Epidermal melanocyte (primary cell): ENCODE data around the gene MEX3A.
"Not testable (repeated sequence)": the region's sequence is repeated elsewhere in the genome, so short reads cannot be mapped to it uniquely, and the experiment has no call there.

ENCODE experiments used
- DNase-seq: peaks from one replicate; pipeline ENCODE4 v3.0.0; 2011; ENCODE audit warnings: low spot score; ENCODE audit not compliant: insufficient read length

MEX3A gene

DNA sequence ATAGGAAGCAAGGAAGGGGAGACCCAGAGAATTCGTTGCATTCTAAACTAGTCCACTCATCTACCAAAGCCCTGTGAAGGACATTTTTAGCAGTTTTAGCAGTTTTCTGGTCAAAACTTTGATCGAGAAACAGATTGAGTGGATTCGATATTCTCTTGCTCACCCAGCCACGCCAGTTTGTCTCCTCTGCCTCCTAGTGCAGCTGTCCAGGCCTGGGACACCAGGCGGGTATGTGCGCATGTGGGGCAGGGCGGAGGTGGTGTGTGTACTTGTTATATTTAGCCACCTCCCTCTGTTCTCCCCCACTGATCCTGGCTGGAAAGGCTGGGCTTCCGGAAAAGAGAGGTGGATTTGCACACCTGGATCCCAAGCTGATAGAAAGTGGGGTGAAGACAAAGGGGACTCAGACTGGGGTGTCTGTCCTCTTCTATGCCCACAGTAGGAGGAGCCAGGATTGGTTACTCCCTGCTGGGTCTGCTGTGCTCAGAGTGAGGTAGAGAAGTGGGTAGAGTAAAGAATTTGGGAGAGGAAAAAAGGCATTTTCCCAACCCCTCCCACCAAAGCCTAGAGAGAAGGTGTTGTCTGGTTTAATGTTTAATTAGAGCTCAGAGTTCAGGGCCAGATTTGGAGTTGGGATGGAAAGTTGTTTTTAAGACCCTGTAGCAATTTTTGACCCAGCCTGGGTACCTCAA, 36.1 kb upstream of the MEX3A start:
- no peak for DNase-seq

- no peak for DNase-seq
Observed at GRCh38 chr1:156117414-156118176, 35.3 kb upstream of the MEX3A start.

- DNase-seq: not testable (repeated sequence)
Observed at GRCh38 chr1:156116731-156117130, 34.5 kb upstream of the MEX3A start.

GRCh38 chr1:156115514-156116374, 33.5 kb upstream of the MEX3A start:
- DNase-seq: no peak

DNA sequence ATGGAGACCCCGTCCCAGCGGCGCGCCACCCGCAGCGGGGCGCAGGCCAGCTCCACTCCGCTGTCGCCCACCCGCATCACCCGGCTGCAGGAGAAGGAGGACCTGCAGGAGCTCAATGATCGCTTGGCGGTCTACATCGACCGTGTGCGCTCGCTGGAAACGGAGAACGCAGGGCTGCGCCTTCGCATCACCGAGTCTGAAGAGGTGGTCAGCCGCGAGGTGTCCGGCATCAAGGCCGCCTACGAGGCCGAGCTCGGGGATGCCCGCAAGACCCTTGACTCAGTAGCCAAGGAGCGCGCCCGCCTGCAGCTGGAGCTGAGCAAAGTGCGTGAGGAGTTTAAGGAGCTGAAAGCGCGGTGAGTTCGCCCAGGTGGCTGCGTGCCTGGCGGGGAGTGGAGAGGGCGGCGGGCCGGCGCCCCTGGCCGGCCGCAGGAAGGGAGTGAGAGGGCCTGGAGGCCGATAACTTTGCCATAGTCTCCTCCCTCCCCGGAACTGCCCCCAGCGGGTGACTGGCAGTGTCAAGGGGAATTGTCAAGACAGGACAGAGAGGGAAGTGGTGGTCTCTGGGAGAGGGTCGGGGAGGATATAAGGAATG, 32.8 kb upstream of the MEX3A start:
- DNase-seq: no peak

DNA sequence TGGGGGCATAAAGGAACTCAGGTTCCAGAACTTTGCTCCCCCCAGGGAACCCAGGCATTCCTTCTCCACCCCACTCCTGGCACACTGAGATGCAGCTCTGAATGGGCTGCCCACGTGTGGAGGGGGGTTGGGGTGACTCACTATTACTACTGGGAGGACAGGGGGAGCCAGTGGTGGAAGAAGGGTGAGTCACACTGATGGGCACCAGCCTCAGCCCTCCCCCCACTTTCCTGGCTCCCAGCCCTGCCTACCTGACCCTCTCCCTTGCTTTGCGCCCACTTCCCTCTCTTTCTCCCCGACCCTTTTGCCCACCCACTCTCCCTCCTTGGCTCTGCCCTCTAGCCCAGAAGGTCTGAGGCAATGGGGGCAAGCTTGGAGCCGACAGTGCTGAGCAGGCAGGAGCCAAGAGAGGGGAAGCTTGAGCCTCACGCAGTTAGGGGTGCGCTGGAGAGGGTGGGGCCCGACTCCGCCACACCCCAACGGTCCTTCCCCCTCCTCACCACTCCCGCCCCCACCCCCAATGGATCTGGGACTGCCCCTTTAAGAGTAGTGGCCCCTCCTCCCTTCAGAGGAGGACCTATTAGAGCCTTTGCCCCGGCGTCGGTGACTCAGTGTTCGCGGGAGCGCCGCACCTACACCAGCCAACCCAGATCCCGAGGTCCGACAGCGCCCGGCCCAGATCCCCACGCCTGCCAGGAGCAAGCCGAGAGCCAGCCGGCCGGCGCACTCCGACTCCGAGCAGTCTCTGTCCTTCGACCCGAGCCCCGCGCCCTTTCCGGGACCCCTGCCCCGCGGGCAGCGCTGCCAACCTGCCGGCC, 32.0 kb upstream of the MEX3A start, which contains the start of gene LMNA:
LMNA (plus strand) TSS at position 611 of the 818 bp plus-strand sequence. CDS start 208 bp downstream, outside the sequence.
- peak; percentile 76 for DNase-seq

DNA sequence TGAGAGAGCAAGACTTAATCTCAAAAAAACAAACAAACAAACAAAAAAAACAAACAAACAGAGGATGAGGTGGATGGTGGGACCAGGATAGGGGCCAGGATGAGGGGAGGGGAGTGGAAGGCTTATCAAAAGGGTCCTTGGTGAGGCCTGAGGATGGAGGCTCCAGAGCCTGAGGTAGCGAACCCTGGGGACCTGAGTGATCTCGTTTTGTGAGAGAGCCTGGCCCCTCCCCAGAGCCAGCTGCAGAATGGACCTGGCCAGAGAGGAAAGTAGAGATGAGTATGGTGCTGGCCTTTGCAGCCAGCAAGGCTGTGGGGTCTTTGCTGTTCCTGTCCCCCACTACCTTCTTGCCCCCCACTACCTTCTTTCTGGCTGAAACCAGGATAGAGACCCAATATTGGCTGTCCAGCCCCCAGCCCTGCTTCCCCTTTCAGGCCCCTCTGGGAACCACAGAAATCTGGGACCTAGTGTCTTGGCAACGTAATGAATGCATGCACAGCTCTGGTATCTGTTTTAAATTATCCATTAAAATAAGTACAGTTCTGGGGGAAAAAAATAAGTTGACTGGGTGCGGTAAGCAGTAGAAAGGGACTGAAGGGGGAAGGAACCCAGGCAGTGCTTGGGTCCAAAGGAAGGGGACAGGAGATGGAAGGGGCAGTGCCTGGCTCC, 31.2 kb upstream of the MEX3A start:
- no peak for DNase-seq

- no peak for DNase-seq
Observed at GRCh38 chr1:156112276-156113137, 30.2 kb upstream of the MEX3A start.

DNA sequence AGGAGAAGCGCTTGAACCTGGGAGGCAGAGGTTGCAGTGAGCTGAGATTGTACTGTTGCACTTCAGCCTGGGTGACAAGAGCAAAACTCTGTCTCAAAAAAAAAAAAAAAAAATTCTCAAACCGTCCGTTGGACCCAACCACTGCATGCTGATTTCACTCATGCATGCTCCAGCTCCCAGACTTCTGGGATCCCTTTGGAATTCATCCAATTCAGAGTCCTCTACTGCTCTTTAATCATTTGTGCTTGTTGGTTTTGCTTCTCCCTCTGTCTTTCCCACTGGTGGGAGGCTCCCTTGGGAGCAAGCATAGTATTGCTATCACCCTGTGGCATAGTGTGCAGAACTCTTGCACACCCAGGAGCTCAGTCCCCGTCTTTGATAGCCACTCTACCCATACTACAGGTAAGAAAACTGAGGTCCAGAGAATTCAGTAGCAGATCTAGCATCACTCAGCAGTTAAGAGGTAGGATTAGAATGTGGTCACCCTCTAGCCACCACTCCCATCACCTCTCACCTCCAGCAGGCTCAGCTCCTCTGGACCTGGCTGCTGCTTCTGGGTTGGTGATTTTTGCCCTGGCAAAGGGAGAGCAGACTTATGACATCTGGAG, 29.2 kb upstream of the MEX3A start:
- no peak for DNase-seq

DNA sequence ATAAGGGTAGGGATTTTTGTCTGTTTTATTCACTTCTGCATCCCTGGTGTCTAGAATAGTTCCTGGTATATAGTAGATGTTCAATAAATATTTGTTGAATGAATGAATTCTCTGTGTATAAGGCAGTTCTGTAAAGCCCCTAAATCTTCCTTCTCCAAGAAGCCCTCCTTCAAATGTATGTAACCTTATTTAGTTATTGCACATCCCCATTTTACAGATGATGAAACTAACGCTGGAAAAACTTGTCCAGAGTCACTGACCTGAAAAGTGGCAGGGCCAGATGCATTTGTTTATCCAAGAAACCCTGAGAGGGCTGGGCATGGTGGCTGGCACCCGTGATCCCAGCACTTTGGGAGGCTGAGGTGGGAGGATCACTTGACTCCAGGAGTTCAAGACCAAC, 28.0 kb upstream of the MEX3A start:
- no peak for DNase-seq

GRCh38 chr1:156108664-156109241, 26.5 kb upstream of the MEX3A start:
- DNase-seq: no peak

DNA sequence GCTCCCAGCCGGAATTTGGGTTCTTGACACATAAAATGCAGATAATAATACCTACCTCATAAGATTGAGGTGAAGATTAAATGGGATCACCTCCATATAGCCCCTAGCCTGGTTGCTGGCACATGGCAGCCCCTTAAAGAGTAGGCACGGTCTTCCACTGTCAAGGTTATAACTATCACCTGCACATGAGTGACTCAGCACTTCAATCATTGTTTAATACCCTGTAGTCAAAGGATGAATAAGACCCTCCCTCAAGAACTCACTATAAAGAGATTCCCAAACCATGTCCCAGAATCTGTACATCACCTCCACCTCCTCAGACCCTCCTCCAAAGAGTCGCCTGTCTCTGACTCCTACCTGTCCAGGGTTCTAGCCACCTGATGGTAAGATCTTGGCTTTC, 25.8 kb upstream of the MEX3A start:
- DNase-seq: no peak

- no peak for DNase-seq
Observed at GRCh38 chr1:156106624-156107488, 24.6 kb upstream of the MEX3A start.

- DNase-seq: no peak
Observed at GRCh38 chr1:156104861-156105832, 22.9 kb upstream of the MEX3A start.

DNA sequence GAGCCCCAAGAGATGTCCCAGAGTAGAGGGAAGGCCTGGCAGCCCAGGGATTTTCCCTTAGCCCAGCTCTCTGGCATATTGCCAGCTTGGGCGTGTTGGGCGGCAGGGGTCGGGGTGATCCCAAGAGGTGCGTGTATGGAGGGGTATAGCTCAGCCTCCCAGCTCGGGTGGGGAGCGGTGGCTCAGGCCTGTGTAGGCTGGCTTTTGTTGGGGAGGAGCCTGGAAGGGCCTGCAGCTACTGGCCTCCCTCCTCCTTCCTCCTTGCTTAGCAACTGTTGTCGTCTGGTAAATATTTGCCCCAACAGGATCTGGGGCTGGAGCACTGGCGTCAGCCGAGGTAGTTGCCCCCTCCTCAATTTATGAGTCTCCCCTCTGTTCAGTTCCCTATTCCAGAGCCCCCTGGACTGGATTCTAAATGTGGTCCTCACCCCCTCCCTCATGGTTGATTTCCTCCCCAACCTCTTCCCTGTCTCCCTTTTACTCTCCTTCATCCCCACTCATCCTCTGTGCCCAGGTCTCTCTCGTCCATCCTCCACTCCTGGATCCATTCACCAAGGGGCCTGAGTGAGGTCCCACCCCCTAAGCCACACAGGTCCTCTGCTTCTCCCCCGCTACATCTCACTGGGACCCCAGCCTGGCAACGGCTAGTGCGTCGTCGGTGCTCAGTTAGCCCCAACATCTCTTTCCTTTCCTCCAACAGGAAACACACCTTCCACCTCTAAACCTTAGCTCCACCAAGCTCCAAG, 22.0 kb upstream of the MEX3A start:
- DNase-seq: peak; percentile 84
